H9 (cell line): Measurements from ENCODE around the gene AQP11. TPM values are rescaled to one million over a fixed set of nuclear protein-coding genes. Genes with fewer than 3 reads are reported as not detected.

ENCODE experiments used
- DNase-seq: peaks from one replicate; pipeline ENCODE4 v3.0.0-alpha.2; 2017
- H2AFZ ChIP-seq: one replicate; pipeline ENCODE4 v1.6.1; 2013; ENCODE audit warnings: mild to moderate bottlenecking, low read length, control low read depth, moderate library complexity
- H2AK5ac ChIP-seq: 2 replicates; pipeline ENCODE4 v1.6.1; 2013; ENCODE audit warnings: low read length, control low read depth, mixed read lengths; ENCODE audit not compliant: insufficient read length
- H2BK120ac ChIP-seq: one replicate; pipeline ENCODE4 v1.6.1; 2013; ENCODE audit warnings: low read depth, mild to moderate bottlenecking, low read length, control low read depth, inconsistent platforms; ENCODE audit not compliant: poor library complexity, severe bottlenecking
- H2BK12ac ChIP-seq: 2 replicates; pipeline ENCODE4 v1.6.1; 2013; ENCODE audit warnings: low read length, control low read depth, mixed read lengths, low read depth; ENCODE audit not compliant: insufficient read length
- H2BK15ac ChIP-seq: 2 replicates; pipeline ENCODE4 v1.6.1; 2013; ENCODE audit warnings: low read depth, low read length, control low read depth
- H2BK20ac ChIP-seq: one replicate; pipeline ENCODE4 v1.6.1; 2013; ENCODE audit warnings: low read depth, mild to moderate bottlenecking, low read length, control low read depth, inconsistent platforms; ENCODE audit not compliant: poor library complexity, severe bottlenecking
- H2BK5ac ChIP-seq: 2 replicates; pipeline ENCODE4 v1.6.1; 2013; ENCODE audit warnings: low read length, control low read depth, mixed read lengths; ENCODE audit not compliant: insufficient read length
- H3K14ac ChIP-seq: 2 replicates; pipeline ENCODE4 v1.6.1; 2013; ENCODE audit warnings: low read length, control low read depth; ENCODE audit not compliant: insufficient read depth
- H3K18ac ChIP-seq: 2 replicates; pipeline ENCODE4 v1.6.1; 2013; ENCODE audit warnings: low read depth, mild to moderate bottlenecking, mixed read lengths, low read length, control low read depth; ENCODE audit not compliant: insufficient read length
- H3K23ac ChIP-seq: 2 replicates; pipeline ENCODE4 v1.6.1; 2013; ENCODE audit warnings: low read length, control low read depth, mixed read lengths, low read depth; ENCODE audit not compliant: insufficient read length
- H3K23me2 ChIP-seq: 2 replicates; pipeline ENCODE4 v1.6.1; 2013; ENCODE audit warnings: low read depth, mild to moderate bottlenecking, mixed read lengths, low read length, control low read depth; ENCODE audit not compliant: insufficient read length, poor library complexity, severe bottlenecking
- H3K27ac ChIP-seq: 2 replicates; pipeline ENCODE4 v1.5.1; 2013; ENCODE audit warnings: low read length, control low read depth, mixed read lengths, low read depth; ENCODE audit not compliant: insufficient read length
- H3K27me3 ChIP-seq: 2 replicates; pipeline ENCODE4 v1.6.1; 2013; ENCODE audit warnings: low read length, control low read depth, inconsistent platforms; ENCODE audit not compliant: insufficient read depth
- H3K4ac ChIP-seq: 2 replicates; pipeline ENCODE4 v1.6.1; 2013; ENCODE audit warnings: low read depth, mild to moderate bottlenecking, control low read depth, inconsistent platforms, low read length, moderate library complexity
- H3K4me1 ChIP-seq: 2 replicates; pipeline ENCODE4 v1.6.1; 2013; ENCODE audit warnings: low read length, control low read depth, inconsistent platforms; ENCODE audit not compliant: insufficient read depth
- H3K4me2 ChIP-seq: 2 replicates; pipeline ENCODE4 v1.6.1; 2013; ENCODE audit warnings: low read length, control low read depth, mixed read lengths; ENCODE audit not compliant: insufficient read length, insufficient read depth
- H3K56ac ChIP-seq: 2 replicates; pipeline ENCODE4 v1.6.1; 2013; ENCODE audit warnings: low read depth, mild to moderate bottlenecking, mixed read lengths, low read length, control low read depth; ENCODE audit not compliant: insufficient read length
- H3K79me1 ChIP-seq: 2 replicates; pipeline ENCODE4 v1.6.1; 2013; ENCODE audit warnings: low read depth, mild to moderate bottlenecking, moderate library complexity, low read length, control low read depth, inconsistent platforms; ENCODE audit not compliant: insufficient read depth, poor library complexity, severe bottlenecking
- H3K79me2 ChIP-seq: 2 replicates; pipeline ENCODE4 v1.6.1; 2013; ENCODE audit warnings: low read length, control low read depth, inconsistent platforms; ENCODE audit not compliant: insufficient read depth
- H3K9ac ChIP-seq: 2 replicates; pipeline ENCODE4 v1.6.1; 2013; ENCODE audit warnings: low read length, control low read depth, mixed read lengths; ENCODE audit not compliant: insufficient read length; ENCODE audit errors: extremely low read depth
- H3K9me3 ChIP-seq: one replicate; pipeline ENCODE4 v1.6.1; 2013; ENCODE audit warnings: low read depth, low read length, inconsistent platforms; ENCODE audit not compliant: control insufficient read depth
- H3T11ph ChIP-seq: one replicate; pipeline ENCODE4 v1.6.1; 2013; ENCODE audit warnings: mild to moderate bottlenecking, low read length, control low read depth, inconsistent platforms
- H4K20me1 ChIP-seq: one replicate; pipeline ENCODE4 v1.6.1; 2013; ENCODE audit not compliant: control insufficient read depth, insufficient read length, insufficient read depth
- H4K5ac ChIP-seq: 2 replicates; pipeline ENCODE4 v1.6.1; 2013; ENCODE audit warnings: low read depth, mild to moderate bottlenecking, mixed read lengths, low read length, control low read depth; ENCODE audit not compliant: insufficient read length
- H4K8ac ChIP-seq: replicated peaks from 2 replicates; pipeline ENCODE4 v1.6.1; 2013; ENCODE audit warnings: low read length, control low read depth, mixed read lengths, low read depth; ENCODE audit not compliant: insufficient read length
- H4K91ac ChIP-seq: 2 replicates; pipeline ENCODE4 v1.6.1; 2013; ENCODE audit warnings: low read depth, mild to moderate bottlenecking, moderate library complexity, mixed read lengths, low read length, control low read depth; ENCODE audit not compliant: insufficient read length
- H3K27ac Mint-ChIP-seq, 3 experiments: 2 replicates in 2 of 3; 3 replicates in 1 of 3; pipeline ENCODE4 v1.8.0; 2020 to 2021; ENCODE audit warnings: mixed read lengths in 3 of 3, mild to moderate bottlenecking in 1 of 3, moderate library complexity in 1 of 3
- H3K27me3 Mint-ChIP-seq: 2 replicates; pipeline ENCODE4 v1.8.0; 2021; ENCODE audit warnings: low read depth, mild to moderate bottlenecking, moderate library complexity, mixed read lengths
- H3K36me3 Mint-ChIP-seq, 3 experiments: 2 replicates in 2 of 3; 3 replicates in 1 of 3; pipeline ENCODE4 v1.8.0; 2020 to 2021; ENCODE audit warnings: low read depth in 3 of 3, mixed read lengths in 3 of 3; ENCODE audit not compliant: insufficient read depth in 1 of 3
- H3K4me1 Mint-ChIP-seq, 2 experiments: 2 replicates each; pipeline ENCODE4 v1.8.0; 2020; ENCODE audit warnings: mixed read lengths in 2 of 2
- H3K4me3 Mint-ChIP-seq, 2 experiments: 2 replicates in 1 of 2; 3 replicates in 1 of 2; pipeline ENCODE4 v1.8.0; 2020 to 2021; ENCODE audit warnings: mild to moderate bottlenecking in 2 of 2, mixed read lengths in 2 of 2, moderate library complexity in 1 of 2
- H3K9me3 Mint-ChIP-seq, 2 experiments: 2 replicates in 1 of 2; 3 replicates in 1 of 2; pipeline ENCODE4 v1.8.0; 2020; ENCODE audit warnings: mild to moderate bottlenecking in 2 of 2, mixed read lengths in 2 of 2, moderate library complexity in 1 of 2
- CTCF ChIP-seq: fragments of 200-600 bp; sonication (generic); conservative IDR thresholded peaks from 3 replicates; pipeline ENCODE4 v1.8.0; 2021; ENCODE audit warnings: antibody characterized with exemption, mild to moderate bottlenecking
- WGBS: extraction: QIAGEN DNeasy Blood & Tissue Kit; methylation state at CpG from one replicate; pipeline ENCODE4 v1.1.7; 2013; ENCODE audit warnings: missing lambda C conversion rate, low lambda C conversion rate, mixed read lengths; ENCODE audit not compliant: insufficient read length; ENCODE audit errors: extremely low coverage; 5-methylcytosine and 5-hydroxymethylcytosine counted together
- total RNA-seq: library from RNA; stranded (reverse); gene quantifications from 2 replicates; pipeline ENCODE4 v1.2.1, GENCODE V29; 2021

Gene AQP11
- total RNA-seq, 1 experiment from 2014 or later: 1.1 TPM

- H4K5ac ChIP-seq: no peak overlapping the region
- H2BK5ac ChIP-seq: no peak overlapping the region
- no peak overlapping the region for H2AK5ac ChIP-seq
- no CpG with 5 or more reads among the region's 5 CpGs for whole genome bisulfite sequencing
- no peak overlapping the region for H4K8ac ChIP-seq
- Mint-ChIP-seq H3K4me1 (no peaks in the 10 kb centered on the region), H3K27ac (no peak overlapping the region), H3K36me3 (no peaks in the 10 kb centered on the region), H3K27me3 (no peaks in the 10 kb centered on the region), H3K4me3 (no peak overlapping the region), H3K9me3 (no peaks in the 10 kb centered on the region; a peak in 1 of 5 replicates)
- no peaks in the 10 kb centered on the region for H4K20me1 ChIP-seq
- no peaks in the 10 kb centered on the region for H3K4me1 ChIP-seq
- DNase-seq: peak; percentile 64
- H3K23me2 ChIP-seq: no peaks in the 10 kb centered on the region
- H3K4ac ChIP-seq: no peak overlapping the region
- no peak overlapping the region for H3K14ac ChIP-seq
- no peaks in the 10 kb centered on the region for H3K79me1 ChIP-seq
- no peak overlapping the region for H3T11ph ChIP-seq
- no peak overlapping the region for H2AFZ ChIP-seq
- no peak overlapping the region for H3K56ac ChIP-seq
- no peaks in the 10 kb centered on the region for H3K79me2 ChIP-seq
- no peak overlapping the region for H3K18ac ChIP-seq
- H4K91ac ChIP-seq: no peak overlapping the region
- H3K27me3 ChIP-seq: no peaks in the 10 kb centered on the region
- no peak overlapping the region for H2BK120ac ChIP-seq
- H3K9ac ChIP-seq: no peak overlapping the region
- H2BK20ac ChIP-seq: no peak overlapping the region
- peak; percentile 68 for TF ChIP-seq CTCF
- H3K9me3 ChIP-seq: no peaks in the 10 kb centered on the region
- H2BK15ac ChIP-seq: no peak overlapping the region
- no peak overlapping the region for H2BK12ac ChIP-seq
- no peak overlapping the region for H3K27ac ChIP-seq
- no peak overlapping the region for H3K4me2 ChIP-seq
- H3K23ac ChIP-seq: no peak overlapping the region
Observed at GRCh38 chr11:77557553-77557952, 32.2 kb upstream of the AQP11 start.
